NAMALWA (cell line): ENCODE results near the gene CEP170B.
"Not testable (repeated sequence)": the region's sequence is repeated elsewhere in the genome, so short reads cannot be mapped to it uniquely, and the experiment has no call there.

Experiments used
- DNase-seq: peaks from one replicate; pipeline ENCODE4 v3.0.0-alpha.2; 2015; ENCODE audit warnings: low spot score

The CEP170B gene

GRCh38 chr14:104891664-104892530, 26.8 kb downstream of the CEP170B start:
- DNase-seq, result peak; percentile 9

GRCh38 chr14:104892531-104893434, 27.7 kb downstream of the CEP170B start:
- DNase-seq, result no peak

- peak; percentile 81 for DNase-seq
Observed at GRCh38 chr14:104893435-104894207, 28.6 kb downstream of the CEP170B start.

GRCh38 chr14:104894331-104895206, 29.5 kb downstream of the CEP170B start:
- DNase-seq, result no peak

- DNase-seq, result no peak
Observed at GRCh38 chr14:104895207-104895785, 30.2 kb downstream of the CEP170B start.

- peak; percentile 59 for DNase-seq
Observed at GRCh38 chr14:104895786-104896661, 31.0 kb downstream of the CEP170B start.

GRCh38 chr14:104897330-104898194, 32.5 kb downstream of the CEP170B start:
- DNase-seq, result no peak

GRCh38 chr14:104898195-104898558, 33.1 kb downstream of the CEP170B start:
- DNase-seq, result no peak

GRCh38 chr14:104898870-104899510, 33.9 kb downstream of the CEP170B start:
- DNase-seq, result no peak

GRCh38 chr14:104899781-104900180, 34.7 kb downstream of the CEP170B start:
- no peak for DNase-seq

GRCh38 chr14:104900639-104901512, 35.8 kb downstream of the CEP170B start:
- no peak for DNase-seq

GRCh38 chr14:104903990-104904389, 38.9 kb downstream of the CEP170B start:
- no peak for DNase-seq

- DNase-seq, result not testable (repeated sequence)
Observed at GRCh38 chr14:104904650-104905578, 39.8 kb downstream of the CEP170B start.

GRCh38 chr14:104905579-104905933, 40.5 kb downstream of the CEP170B start:
- DNase-seq, result not testable (repeated sequence)

GRCh38 chr14:104908303-104908702, 43.2 kb downstream of the CEP170B start:
- DNase-seq, result no peak

GRCh38 chr14:104912053-104912452, 47.0 kb downstream of the CEP170B start:
- no peak for DNase-seq
